H1 (cell line): ENCODE data around the gene CHST8. TPM values are rescaled to one million over a fixed set of nuclear protein-coding genes. Genes with fewer than 3 reads are reported as not detected.

Source experiments
- CEBPB ChIP-seq: IDR thresholded peaks from 2 replicates; pipeline ENCODE4 v1.6.1; 2012; ENCODE audit warnings: low read depth, low read length
- polyA plus RNA-seq, 7 experiments: library from polyadenylated mRNA; depleted of rRNA in 3 of 7; stranded (reverse) in 5 of 7; unstranded in 2 of 7; fragments of >200 nt in 5 of 7; fragments of 200-250 nt in 2 of 7; gene quantifications; 1 replicate in 5 of 7; 2 replicates in 1 of 7; 4 replicates in 1 of 7; pipeline versions ENCODE4 v1.2.1 to v1.2.3, GENCODE V29; 2011 to 2013; ENCODE audit warnings: missing spikeins in 2 of 7, mixed read lengths in 2 of 7
- total RNA-seq: library from RNA; stranded (reverse); fragmentation: NEBNext Ultra II Directional; extraction: Animal tissue kit (Norgen Biotek cat#: 25700); gene quantifications from 2 replicates; pipeline ENCODE4 v1.2.1, GENCODE V29; 2021

CHST8 gene
- total and polyA plus RNA-seq, 2 of the 8 experiments (the other 6 are each of a cell fraction or from before 2014, with no cell fraction given), result 10.8 to 28.2 TPM

- no peak for TF ChIP-seq CEBPB
These were observed 17.1 kb upstream of the CHST8 start (continued) for GRCh38 chr19:33604651-33605050.
